Glomerular endothelial cell (primary cell): ENCODE results near the gene CAMTA1. TPM values are rescaled to one million over a fixed set of nuclear protein-coding genes. Genes with fewer than 3 reads are reported as not detected.

Experiments used
- DNase-seq: peaks from one replicate; pipeline ENCODE4 v3.0.0-alpha.2; 2011; ENCODE audit warnings: low read depth, low spot score; ENCODE audit errors: extremely low read depth
- total RNA-seq: library from RNA; depleted of rRNA; stranded (reverse); fragments of >200 nt; gene quantifications from 2 replicates; pipeline ENCODE4 v1.2.3, GENCODE V29; 2015

Gene CAMTA1
- total RNA-seq, 1 donor from 2014 or later = 111 TPM

DNA sequence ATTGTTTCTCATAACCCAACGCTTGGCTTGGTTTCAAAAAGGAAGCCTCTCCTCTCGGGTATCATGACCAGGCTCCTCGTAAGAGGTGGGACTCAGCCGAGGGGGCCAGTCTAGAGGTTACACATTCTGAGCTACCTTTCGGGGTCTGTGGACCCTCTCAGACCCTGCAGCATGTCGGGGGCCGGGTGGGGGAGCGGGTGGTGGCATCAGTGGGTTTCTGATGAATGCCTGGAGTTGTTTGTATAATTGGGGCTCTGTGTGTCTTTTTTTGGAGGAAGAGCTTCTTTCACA, 229.3 kb downstream of the CAMTA1 start:
- no peak for DNase-seq

DNA sequence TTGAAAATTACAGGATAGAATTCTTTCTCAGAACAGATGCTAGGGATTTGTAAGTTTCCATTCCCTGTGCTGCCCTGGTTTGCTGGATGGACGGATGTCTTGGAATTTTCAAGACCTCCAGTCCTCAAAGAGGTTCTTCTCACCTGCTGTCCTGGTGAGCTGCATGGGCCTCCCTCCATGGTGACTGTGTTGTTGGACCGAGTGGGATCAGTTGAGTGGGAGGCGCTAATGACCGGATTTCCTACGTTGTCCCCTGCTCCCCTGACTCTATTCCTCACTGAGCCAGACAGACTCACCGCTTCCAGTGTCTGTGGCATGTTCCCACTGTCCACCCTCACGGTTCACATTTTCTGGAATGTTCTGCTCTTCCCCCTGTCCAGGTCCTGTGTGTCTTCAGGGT, 229.8 kb downstream of the CAMTA1 start:
- DNase-seq = no peak

DNA sequence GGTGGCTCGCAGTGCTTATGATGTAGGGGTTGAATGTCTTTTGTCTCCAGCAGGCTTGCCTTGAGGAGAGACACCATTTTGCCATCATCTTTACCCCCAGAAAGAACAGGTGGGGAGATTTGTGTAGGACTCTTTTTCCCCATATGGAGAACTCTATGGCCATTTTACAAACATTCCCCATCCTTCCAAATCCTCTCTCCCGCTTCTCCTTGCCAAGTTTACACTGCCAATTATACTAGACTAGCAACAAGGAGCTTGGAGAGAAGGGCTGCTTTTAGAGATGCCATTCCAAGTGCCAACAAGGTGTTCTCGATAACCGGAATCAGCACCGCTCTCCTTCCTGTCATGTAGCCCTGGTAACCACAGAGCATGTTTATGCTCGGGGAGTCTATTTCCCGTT, 233.1 kb downstream of the CAMTA1 start:
- no peak for DNase-seq

DNA sequence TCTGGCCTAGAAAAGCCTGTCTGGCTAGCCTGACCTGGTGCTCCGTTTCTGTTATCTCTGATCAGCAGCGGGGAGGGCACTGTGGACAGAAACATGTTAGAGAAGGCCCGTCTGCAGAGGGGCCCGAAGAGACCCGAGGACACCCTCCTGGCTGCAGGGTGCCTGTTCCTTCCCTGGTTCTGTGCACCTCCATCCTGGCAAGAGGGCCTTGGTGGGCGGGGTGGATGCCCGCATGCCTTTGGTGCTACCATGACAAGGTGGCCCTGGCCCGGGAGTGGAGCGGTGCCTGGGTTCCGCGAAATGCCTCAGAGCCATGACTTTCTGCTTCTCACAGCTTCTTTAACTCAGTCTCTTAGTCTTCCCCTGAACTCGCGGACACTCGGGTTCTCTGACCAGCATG, 233.6 kb downstream of the CAMTA1 start:
- no peak for DNase-seq

DNA sequence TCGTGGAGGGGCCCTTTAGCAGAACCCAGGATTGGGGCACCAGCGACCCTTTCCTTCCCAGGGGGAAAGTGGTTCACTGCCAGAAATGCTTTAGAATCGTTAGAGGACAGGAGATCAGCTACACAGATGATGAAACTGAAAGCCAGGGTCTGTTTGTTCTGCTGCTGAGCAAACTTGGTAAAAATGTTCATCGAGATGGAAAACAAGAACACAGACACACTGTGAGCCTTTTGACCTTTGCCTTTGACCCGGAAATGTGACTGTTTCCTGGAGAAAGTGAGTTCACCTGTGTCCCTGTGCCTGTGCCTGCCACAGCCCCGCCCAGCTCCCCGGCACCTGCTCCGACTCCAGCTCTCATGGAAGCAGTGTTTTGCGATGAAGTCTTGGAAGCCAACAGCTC, 234.3 kb downstream of the CAMTA1 start:
- no peak for DNase-seq

DNA sequence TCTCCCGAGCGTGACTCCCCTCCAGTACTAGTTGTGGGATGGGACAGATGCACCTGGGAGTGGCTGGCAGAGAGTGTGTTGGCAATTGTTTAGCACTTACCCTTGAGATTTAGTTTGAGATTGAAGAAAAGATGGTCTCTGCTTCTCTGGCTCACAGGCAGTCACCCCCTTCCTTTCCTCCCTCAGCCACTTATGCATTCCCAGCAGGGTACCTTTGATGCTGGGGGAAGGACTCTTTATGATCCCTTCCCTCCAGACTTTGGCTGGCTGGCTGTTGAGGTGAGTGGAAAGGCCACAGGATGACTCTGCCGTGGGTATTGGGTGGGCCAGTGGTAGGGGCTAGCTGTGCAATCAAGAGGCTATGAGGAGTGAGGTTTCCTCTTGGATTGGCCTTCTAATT, 236.8 kb downstream of the CAMTA1 start:
- no peak for DNase-seq

DNA sequence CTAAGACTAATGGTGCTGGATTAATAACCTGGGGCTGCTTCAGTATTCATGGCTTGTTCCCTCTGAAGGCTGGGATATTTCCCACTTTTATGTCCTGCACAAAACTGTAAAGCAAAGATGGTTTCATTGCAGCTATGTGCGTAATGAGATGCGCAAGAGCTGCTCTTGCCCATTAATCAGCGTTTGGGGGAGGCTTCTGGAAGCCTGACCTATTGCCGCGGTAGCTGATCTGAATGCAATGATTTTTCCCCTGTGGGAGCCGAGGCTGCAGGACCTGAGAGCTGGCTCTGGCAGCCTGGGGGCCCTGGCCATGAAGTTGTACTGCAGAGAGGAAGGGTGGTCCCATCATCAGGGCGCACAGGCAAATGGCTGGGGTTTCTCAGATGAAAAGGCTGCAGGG, 239.8 kb downstream of the CAMTA1 start:
- DNase-seq = no peak

DNA sequence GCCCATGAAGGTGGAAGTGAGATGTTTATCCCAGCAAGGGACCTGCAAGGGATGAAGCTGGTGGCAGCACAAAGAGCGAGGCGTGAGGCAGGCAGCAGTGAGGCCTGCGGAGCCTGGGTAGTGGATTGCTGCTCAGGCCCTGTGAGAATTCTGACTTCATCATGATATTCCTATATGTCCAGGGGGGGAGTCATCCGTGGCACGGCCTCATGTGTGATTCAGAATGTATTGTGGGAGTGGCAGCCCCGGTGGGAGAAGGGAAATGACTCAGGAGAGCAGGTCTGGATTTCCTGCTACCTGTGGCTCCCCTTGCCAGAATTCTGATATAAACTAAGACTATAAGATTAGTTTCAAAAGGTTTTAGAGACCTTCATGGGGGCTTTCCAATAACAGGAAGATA, 240.9 kb downstream of the CAMTA1 start:
- no peak for DNase-seq

DNA sequence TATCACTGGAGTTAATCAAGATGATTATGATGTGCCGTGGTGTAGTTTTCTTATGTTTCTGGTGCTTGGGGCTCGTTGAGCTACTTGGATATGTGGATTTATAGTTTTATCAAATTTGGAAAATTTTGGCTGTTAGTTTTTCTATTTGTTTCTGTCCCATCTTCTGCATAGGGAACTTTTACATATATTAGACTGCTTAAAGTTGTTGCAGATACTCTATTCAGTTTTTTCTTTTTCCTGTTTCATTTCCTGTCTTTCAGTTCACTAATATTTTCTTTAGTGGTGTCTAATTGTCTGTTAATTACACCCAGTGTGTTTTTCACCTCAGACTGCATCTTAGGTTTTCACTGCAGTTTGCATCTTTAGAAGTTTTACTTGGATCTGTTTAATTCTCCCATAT, 247.7 kb downstream of the CAMTA1 start:
- DNase-seq = no peak

DNA sequence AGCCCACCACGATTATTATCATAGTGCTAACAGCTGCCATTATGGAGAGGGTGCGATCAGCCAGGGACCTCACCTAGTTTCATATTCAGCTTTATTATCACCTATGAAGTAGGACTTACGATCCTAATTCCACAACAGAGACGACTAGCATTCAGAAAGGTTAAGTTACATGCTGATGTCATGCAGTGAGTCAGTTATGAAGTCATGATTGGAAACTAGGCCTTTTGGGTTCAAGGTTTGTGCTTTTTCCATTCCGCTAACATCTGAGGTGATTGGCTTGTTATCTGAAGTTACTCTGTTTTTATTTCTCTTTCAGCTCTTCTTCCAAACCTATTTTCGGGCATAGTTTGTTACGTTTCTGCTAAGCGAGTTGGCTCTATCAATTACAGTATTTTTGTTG, 251.1 kb downstream of the CAMTA1 start:
- DNase-seq = no peak

DNA sequence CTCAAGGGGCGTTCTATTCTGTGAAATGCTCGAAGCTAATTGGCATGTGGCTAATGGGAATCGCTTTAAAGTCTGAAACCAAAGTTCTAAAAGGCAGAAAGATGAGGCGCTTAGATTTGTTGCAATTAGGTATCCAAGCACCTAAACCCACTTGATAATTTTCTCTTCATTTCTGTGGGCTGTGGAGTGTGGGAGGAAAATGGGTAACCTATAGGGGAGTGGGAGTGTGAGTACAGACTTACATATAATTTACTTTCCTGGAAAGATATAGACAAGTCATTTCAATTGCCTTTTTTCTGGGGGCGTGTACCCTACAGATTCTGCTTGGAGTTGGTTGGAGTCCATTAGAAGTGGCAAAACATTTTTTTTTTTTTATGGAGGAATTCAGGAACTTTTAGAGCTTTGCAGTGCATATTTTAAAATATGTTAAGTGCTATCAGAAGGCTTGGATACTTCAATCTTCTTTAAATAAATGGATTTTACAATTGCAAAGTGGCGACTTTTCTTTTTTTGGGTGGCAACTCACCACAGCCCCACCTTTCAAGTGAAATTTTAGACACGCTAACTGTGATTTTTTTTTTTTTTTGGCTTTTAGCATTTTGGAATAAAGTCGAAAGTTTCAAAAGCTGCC, 254.5 kb downstream of the CAMTA1 start:
- DNase-seq = no peak

DNA sequence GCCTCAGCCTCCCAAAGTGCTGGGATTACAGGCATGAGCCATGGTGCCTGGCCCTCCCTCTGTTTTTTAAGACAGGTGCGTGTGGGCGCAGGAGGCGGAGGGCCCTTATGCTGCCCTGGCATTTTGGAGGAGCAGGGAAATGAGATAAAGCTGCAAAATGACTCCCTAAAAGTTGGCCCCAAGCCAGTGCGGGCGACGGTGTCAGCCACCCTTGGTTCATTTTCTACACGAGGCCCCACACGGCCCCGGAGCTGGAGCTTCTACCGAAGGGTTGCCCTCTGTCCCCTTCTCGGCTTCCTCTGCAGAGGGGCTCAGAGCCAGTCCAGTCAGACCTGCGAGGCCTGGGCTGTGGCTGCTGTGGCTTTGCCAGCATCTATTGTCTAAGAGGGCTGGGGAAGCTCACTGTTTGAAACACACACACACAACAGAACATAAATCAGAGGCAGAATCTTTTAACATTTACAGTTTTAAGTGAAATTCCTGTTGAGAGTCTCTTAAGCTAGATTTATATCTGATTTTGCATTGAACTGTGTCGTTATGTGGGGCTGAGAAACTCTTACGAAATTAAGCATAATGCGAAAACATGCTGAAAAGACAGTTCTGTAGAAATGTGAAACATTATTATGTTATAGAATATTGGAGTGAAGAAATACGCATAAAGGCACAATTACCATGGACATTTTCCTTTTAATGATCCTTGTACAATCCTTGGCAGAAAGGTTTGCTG, 255.9 kb downstream of the CAMTA1 start:
- no peak for DNase-seq

DNA sequence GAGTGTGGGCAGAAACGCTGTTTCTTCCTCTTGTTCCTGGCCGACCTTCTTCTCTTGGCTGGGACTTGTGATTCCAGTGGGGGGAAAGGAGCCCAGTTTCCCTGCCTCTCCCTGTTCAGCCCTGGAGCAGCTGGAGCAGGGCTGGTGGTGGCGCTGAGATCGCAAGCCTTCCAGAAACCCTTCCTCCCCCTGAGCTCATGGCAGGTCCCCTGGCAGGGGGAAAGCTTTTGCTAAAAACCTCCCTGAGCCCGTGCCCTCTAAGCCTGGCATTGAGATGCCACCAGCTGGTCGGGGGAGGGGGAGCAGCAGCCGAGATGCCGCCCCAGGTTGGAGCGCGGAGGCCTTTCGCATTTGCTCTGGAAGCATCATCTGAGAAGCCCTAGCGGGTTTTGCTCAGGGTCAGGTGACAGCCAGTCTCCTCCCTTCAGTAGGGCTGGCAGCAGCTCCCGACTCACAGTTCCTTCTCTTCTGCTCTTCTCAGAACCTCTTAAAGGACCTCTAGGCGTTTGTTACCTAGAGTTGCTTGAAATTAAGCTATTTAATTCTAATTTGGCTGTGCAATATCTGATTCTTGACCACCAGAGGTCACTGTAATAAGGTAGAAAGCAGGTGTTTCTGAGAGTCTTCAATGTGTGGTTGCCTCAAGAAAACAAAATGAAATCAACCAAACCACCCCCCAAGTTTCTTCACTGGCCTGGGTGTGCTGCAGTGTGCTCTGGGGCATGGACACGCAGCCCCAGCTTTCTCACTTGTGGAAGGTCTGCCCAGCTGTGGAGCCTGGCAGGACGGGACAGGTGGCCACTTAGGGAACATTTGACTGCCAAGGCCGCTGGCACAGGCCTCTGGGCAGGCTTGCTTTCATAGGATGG, 257.3 kb downstream of the CAMTA1 start:
- no peak for DNase-seq

DNA sequence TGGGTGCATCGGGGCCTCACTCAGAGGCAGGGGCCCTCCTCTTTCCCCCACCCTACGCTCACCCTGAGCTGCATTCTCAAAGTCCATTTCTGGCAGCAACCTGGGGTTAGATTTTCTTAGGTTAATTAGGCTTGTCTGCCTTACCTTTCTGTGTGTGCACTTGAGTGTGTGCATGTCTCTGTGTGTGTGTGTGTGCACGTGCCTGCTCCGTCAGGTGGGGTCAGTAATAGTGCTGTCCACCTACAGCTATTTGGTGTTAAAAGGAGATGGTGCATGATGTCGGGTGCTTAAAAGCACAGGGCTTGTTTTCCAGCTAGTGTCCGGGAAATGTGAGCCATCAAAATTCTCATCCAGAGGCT, 257.9 kb downstream of the CAMTA1 start:
- DNase-seq = no peak

DNA sequence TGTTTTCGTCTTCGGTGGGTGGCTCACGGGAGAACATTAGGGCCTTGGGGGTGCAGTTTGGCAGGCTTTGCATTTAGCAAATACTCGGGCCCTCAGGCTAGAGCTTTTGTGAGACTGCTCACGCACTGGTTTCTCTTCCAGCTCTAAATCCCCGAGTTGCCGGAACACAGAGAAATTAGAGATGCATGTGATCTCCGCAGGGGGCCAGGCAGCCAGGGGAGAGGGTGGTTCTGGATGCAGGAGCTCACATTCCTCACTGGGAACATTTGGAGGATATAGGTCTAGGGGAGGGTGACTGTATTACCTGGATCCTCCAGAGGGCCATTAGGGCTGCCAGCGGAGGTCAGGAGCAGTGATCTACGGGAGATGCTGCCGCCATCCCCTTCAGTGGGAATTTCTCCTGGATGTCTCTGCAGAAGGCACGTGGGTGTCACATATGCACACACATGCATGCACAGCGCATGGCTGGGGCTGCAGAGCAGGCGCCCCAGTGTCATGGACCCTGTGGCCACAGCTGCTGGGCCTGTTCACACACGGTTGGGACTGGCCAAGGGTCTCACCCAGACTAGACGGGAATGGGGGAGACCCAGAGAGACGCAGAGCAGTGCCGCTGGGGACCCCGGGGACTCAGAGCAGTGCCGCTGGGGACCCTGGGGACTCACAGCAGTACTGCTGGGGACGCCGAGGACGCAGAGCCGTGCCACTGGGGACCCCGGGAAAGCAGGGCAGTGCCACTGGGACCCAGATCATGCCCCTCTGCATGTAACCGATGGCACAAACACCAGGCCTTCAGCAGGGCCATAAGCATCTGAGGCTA, 258.7 kb downstream of the CAMTA1 start:
- DNase-seq = no peak

DNA sequence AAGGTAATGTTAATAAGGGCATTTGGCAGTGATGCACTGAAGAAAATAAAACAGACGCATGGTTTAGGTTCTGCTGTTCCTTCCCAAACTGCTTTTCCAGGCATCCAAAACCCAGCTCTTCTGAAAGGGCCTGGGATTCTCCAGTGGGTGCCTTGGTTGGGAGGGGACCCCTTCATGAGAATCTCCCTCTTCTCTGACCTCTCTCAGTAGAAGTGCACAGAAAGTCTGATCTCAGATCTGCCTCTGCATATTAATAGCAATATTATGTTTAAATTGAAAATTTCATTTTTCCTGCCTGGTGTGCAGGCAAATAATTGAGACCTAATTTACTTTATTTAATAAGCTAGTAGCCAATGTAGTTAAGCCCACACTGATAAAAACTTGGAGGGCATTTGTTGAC, 260.6 kb downstream of the CAMTA1 start:
- no peak for DNase-seq

DNA sequence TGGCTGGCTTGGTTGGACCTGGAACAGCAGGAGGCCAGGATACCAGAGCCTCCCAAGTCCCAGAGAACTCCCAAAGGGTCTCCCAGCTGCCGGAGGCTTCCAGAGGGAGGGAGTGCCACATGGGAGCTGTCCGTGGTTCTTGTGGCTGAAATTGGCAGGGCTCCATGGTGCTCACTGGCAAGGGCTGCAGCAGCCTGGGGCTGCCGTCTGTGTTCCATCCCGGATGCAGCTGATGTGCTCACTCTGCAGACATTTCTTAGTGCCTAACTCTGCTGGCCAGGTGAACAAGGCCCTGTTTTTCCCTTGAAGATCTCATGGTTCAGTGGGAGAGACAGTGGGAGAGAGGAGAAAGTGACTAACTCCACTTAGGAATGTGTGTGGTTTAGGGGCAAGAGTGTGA, 261.1 kb downstream of the CAMTA1 start:
- DNase-seq = no peak

DNA sequence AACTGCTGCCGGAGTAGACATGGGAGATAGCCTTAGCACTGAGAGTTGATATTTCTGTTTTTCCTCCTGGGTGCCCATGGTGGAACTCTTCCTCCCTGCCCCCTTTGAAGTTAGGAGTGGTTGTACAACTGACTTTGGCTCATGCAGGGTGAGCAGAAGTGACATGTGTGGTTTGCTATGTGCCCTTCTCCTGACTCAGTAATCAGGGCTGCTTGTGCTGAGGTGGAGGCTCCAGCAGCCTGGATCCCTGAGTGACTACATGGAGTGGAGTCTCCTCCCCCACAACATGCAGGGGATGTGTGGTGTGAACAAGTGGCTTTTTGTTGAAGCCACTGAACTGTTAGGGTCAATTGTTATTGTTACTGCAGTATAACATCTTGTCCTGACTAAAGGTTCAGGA, 261.6 kb downstream of the CAMTA1 start:
- no peak for DNase-seq

DNA sequence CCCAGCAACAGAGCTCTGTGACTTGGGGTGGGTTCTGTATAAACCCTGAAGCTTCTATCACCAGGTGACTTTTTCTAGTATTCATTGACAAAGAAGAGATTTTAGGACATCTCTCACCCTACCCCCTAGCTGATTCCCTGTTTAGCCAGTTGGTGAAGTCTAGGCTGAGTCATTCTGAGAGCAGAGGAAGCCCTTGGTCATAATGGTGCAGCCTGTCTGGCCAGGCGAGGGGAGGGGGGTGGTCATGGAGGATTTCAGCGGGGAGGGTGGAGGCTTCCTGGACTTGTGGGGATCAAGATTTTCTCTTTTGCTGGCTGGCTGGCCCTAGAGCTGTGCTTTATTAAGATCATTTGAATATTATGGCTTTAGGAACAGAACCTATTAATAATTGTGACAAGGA, 262.6 kb downstream of the CAMTA1 start:
- no peak for DNase-seq

DNA sequence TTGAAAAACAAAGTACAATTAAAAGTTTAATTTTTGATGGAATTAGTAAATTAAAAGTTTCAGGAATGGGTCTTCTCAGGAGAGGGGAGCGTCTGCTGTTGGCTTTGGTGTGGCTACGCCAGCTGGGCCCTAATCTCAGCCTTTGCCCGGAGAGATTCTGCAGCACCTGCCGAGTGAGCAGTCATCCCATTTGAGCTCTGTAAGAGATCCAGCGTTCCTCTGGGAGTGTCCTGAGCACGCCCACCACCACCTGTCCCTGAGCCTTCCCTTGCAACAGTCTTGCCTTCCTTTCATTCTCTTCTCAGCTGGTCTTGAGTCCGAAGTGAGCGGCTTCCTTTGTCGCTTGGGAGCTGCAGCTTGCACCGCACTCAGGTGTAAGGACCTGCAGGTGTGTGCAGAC, 263.1 kb downstream of the CAMTA1 start:
- DNase-seq = no peak

DNA sequence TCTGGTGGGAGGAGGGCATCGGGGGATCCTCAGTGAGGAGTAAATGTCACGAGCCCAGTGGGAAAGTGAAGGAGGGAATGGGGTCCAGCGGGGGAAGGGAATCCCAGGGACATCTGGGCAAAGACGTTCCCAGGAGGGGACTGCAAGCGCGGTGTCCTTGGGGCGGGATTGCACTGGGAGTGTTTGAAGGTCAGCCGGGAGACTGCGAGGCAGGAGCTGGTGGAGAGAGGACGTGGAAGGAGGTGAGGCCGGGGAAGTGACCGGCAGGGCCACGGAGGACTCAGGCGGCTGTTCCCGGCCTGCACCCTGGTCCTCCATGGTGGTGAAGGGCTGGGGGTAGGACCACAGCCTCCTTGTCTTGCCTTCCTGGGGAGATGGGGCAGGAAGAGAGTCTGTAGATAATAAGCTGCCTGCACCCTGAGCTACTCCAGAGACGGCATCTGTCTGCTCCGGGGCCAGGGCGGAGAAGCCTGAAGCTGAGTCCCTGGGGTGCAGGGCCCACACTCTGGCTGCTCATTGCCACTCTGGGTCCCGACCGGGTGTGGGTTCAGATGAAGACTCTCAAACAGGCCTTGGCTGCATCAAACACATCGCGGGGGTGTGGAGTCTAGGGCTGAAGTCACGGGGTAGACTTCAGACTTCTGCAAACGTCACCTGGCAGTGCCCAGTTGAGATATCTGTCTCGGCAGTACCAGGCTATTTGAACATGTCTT, 264.8 kb downstream of the CAMTA1 start:
- DNase-seq = no peak
